ENCODE measurements around the gene RAB11FIP3.

GRCh38 chr16:528111-529011 is 102.9 kb downstream of the RAB11FIP3 start:
- TF ChIP-seq CTCF (conservative IDR thresholded peaks at IDR 0.05; ENCODE audit: low read depth, low read length) (no peak), EZH2 (IDR thresholded peaks at IDR 0.05; ENCODE audit: low read length, unreplicated experiment) (no peak)
